Endothelial cell of umbilical vein (primary cell): ENCODE measurements around the gene CDC26. TPM values are rescaled to one million over a fixed set of nuclear protein-coding genes. Genes with fewer than 3 reads are reported as not detected.

ENCODE experiments used
- BruUV-seq: library from RNA; stranded (reverse); fragments of 400-500 nt; replicated peaks from 2 replicates; lab custom pipeline; 2021; lab: Mats Ljungman, UMichigan
- CTCF ChIA-PET: fragments of 300-600, 350-600 bp; sonication (Branson Sonifier 250); formaldehyde crosslinking; loops from one replicate; lab custom pipeline; 2021; ENCODE audit warnings: antibody characterized with exemption, inconsistent platforms; lab: Charles Lee
- POLR2A ChIA-PET: fragments of 300-600, 350-600 bp; sonication (Branson Sonifier 250); formaldehyde crosslinking; loops from one replicate; lab custom pipeline; 2021; ENCODE audit warnings: antibody characterized with exemption, inconsistent platforms; lab: Charles Lee
- DNase-seq: peaks from one replicate; pipeline ENCODE4 v3.0.0-alpha.2; 2011; ENCODE audit warnings: low read depth, low spot score
- FAIRE-seq: peaks from 2 replicates; lab custom pipeline; 2011; peaks lifted over from hg19 to GRCh38; lab: Jason Lieb, UNC
- H2AFZ ChIP-seq: 2 replicates; pipeline ENCODE4 v1.6.0; 2012; ENCODE audit warnings: low read depth, low read length, control low read depth, inconsistent platforms
- H3K27ac ChIP-seq: 2 replicates; pipeline ENCODE4 v1.5.1; 2011; ENCODE audit warnings: low read depth, mild to moderate bottlenecking, control low read depth, low read length, moderate library complexity; ENCODE audit not compliant: insufficient read depth
- H3K27me3 ChIP-seq, 2 experiments: 2 replicates each; pipeline versions ENCODE4 v1.6.0 to v1.6.1; 2011; ENCODE audit warnings: low read length in 2 of 2, mixed read lengths in 1 of 2; ENCODE audit not compliant: control insufficient read depth in 2 of 2, insufficient read depth in 2 of 2
- H3K36me3 ChIP-seq, 2 experiments: 2 replicates in 1 of 2; 3 replicates in 1 of 2; pipeline ENCODE4 v1.5.1; 2011; ENCODE audit warnings: low read length in 2 of 2, mild to moderate bottlenecking in 1 of 2, moderate library complexity in 1 of 2; ENCODE audit not compliant: control insufficient read depth in 2 of 2, insufficient read depth in 2 of 2; ENCODE audit errors: extremely low read depth in 1 of 2
- H3K4me1 ChIP-seq: 3 replicates; pipeline ENCODE4 v1.5.1; 2011; ENCODE audit warnings: mild to moderate bottlenecking, low read length; ENCODE audit not compliant: control insufficient read depth, insufficient read depth; ENCODE audit errors: extremely low read depth
- H3K4me2 ChIP-seq: 2 replicates; pipeline ENCODE4 v1.6.1; 2011; ENCODE audit warnings: low read length, control low read depth, mixed read lengths; ENCODE audit not compliant: insufficient read depth
- H3K4me3 ChIP-seq, 3 experiments: fragments of 200-600 bp in 1 of 3; sonication (generic), shearing (Covaris generic) in 1 of 3; replicated peaks in 1 of 3; 2 replicates each; pipeline ENCODE4 v1.5.1; 2011 to 2016; ENCODE audit warnings: control low read depth in 3 of 3, low read length in 3 of 3, mild to moderate bottlenecking in 2 of 3, inconsistent platforms in 1 of 3, low read depth in 1 of 3, moderate library complexity in 1 of 3; ENCODE audit not compliant: insufficient read depth in 1 of 3
- H3K79me2 ChIP-seq: 2 replicates; pipeline ENCODE4 v1.6.0; 2012; ENCODE audit warnings: low read length, inconsistent platforms; ENCODE audit not compliant: control insufficient read depth, insufficient read depth
- H3K9ac ChIP-seq: replicated peaks from 2 replicates; pipeline ENCODE3; 2011; ENCODE audit warnings: low read length, control low read depth; ENCODE audit not compliant: insufficient read depth; ENCODE audit errors: extremely low read depth
- H3K9me1 ChIP-seq: replicated peaks from 3 replicates; pipeline ENCODE4 v1.6.0; 2011; ENCODE audit warnings: mild to moderate bottlenecking, low read length; ENCODE audit not compliant: control insufficient read depth, insufficient read depth; ENCODE audit errors: extremely low read depth
- H3K9me3 ChIP-seq: replicated peaks from 2 replicates; pipeline ENCODE4 v1.5.1; 2012; ENCODE audit warnings: low read length, inconsistent platforms; ENCODE audit not compliant: control insufficient read depth, insufficient read depth
- H4K20me1 ChIP-seq: replicated peaks from 2 replicates; pipeline ENCODE3; 2011; ENCODE audit warnings: mild to moderate bottlenecking, low read length; ENCODE audit not compliant: control insufficient read depth, insufficient read depth; ENCODE audit errors: extremely low read depth
- EZH2 ChIP-seq: IDR thresholded peaks from 2 replicates; pipeline ENCODE4 v1.6.1; 2012; ENCODE audit warnings: borderline replicate concordance, low read depth, mild to moderate bottlenecking, moderate library complexity, low read length, inconsistent platforms; ENCODE audit not compliant: severe bottlenecking
- FOS ChIP-seq: IDR thresholded peaks from 2 replicates; pipeline ENCODE4 v1.6.1; 2011; ENCODE audit warnings: mild to moderate bottlenecking, low read length, moderate library complexity, borderline replicate concordance; ENCODE audit not compliant: insufficient read depth
- GATA2 ChIP-seq: IDR thresholded peaks from 2 replicates; pipeline ENCODE4 v1.7.0; 2011; ENCODE audit warnings: low read depth, mild to moderate bottlenecking, moderate library complexity, mixed read lengths, low read length; ENCODE audit not compliant: insufficient read length, insufficient read depth
- JUN ChIP-seq: IDR thresholded peaks from 2 replicates; pipeline ENCODE4 v1.6.1; 2011; ENCODE audit warnings: borderline replicate concordance, low read depth; ENCODE audit not compliant: insufficient read length, insufficient read depth
- MYC ChIP-seq: IDR thresholded peaks from one replicate; pipeline ENCODE4 v1.6.1; 2011; ENCODE audit warnings: mild to moderate bottlenecking, low read depth, low read length
- POLR2A ChIP-seq: IDR thresholded peaks from 2 replicates; pipeline ENCODE4 v1.6.1; 2012; ENCODE audit warnings: low read depth, mild to moderate bottlenecking, control low read depth, low read length
- POLR2AphosphoS5 ChIP-seq: IDR thresholded peaks from 2 replicates; pipeline ENCODE4 v1.6.1; 2012; ENCODE audit warnings: low read depth, mild to moderate bottlenecking, control low read depth, low read length, moderate library complexity; ENCODE audit not compliant: insufficient read depth
- dilution Hi-C: fragments of 300-500 bp; cut with MboI; formaldehyde crosslinking; loops from one replicate; pipeline ENCODE4 v1.15.0; 2019; ENCODE audit warnings: low sequenced_read_pairs; ENCODE audit not compliant: extremely low pct_ligation_motif_present
- intact Hi-C: fragments of 100-400 bp; cut with micrococcal nuclease; formaldehyde crosslinking; loops from one replicate; pipeline ENCODE4 v1.10.0; 2022
- polyA plus RNA-seq, 4 experiments: library from polyadenylated mRNA; depleted of rRNA in 3 of 4; stranded (reverse) in 3 of 4; unstranded in 1 of 4; fragments of >200 nt; gene quantifications; 2 replicates each; pipeline versions ENCODE4 v1.2.1 to v1.2.3, GENCODE V29; 2011 to 2012; ENCODE audit warnings: missing spikeins in 1 of 4
- total RNA-seq: library from RNA; stranded (reverse); gene quantifications from 2 replicates; pipeline ENCODE4 v1.2.3, GENCODE V29; 2021
- TF ChIP-seq, protein P1 (sequence below), 2 donors: IDR thresholded peaks; 1 replicate in 1 of 2; 2 replicates in 1 of 2; pipeline ENCODE4 v1.5.1; 2011; ENCODE audit warnings: low read length in 2 of 2, mild to moderate bottlenecking in 2 of 2, moderate library complexity in 2 of 2, control low read depth in 1 of 2, inconsistent platforms in 1 of 2, low read depth in 1 of 2; ENCODE audit not compliant: insufficient read depth in 1 of 2; ENCODE audit errors: extremely low read depth in 1 of 2
- TF ChIP-seq, protein P2 (sequence below): IDR thresholded peaks from 2 replicates; pipeline ENCODE4 v1.6.1; 2011; ENCODE audit not compliant: insufficient read depth, insufficient read length

The CDC26 gene
- total and polyA plus RNA-seq, 2 donors (not counting 3 experiments of a cell fraction or from before 2014, with no cell fraction given), result 25.7 to 36.9 TPM

DNA sequence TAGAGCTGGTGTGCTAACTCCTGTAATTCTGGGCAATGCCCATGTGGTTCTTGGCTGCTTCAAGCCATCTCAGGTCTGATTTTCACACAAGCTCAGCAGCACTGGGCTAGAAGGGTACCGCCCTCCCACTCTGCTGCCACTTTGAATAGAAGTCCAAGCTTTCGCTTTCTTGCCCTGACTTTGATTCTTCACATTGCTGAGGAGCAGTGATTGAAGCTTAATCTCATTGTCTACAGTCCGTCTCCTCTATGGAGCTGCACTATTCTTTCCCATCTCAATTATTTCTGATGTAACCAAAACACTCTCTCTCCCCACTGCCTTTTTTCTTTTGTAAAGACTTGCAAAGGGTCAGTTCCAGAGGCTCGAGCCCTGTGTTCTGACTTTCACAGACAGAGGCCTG is 40.7 kb upstream of the CDC26 start:
- no peak overlapping the region for H3K4me2 ChIP-seq
- ChIA-PET POLR2A (no interaction called here), CTCF (interaction anchor here (0.6 to 0.7 kb wide), 2 partner anchors 278 to 403 kb away, joined by 3 to 4 read pairs; no protein-coding TSS in a partner anchor)
- H3K36me3 ChIP-seq, result no peaks in the 10 kb centered on the region
- no peaks in the 10 kb centered on the region for H3K4me1 ChIP-seq
- no peak for DNase-seq
- no TSS peak for BruUV-seq
- no peak overlapping the region for H3K9ac ChIP-seq
- H3K9me1 ChIP-seq, result no peaks in the 10 kb centered on the region
- no peaks in the 10 kb centered on the region for H4K20me1 ChIP-seq
- TF ChIP-seq FOS (no peak), GATA2 (no peak), POLR2AphosphoS5 (no peak), POLR2A (no peak), MYC (no peak), EZH2 (no peak), JUN (no peak)
- TF ChIP-seq, protein P1, sequence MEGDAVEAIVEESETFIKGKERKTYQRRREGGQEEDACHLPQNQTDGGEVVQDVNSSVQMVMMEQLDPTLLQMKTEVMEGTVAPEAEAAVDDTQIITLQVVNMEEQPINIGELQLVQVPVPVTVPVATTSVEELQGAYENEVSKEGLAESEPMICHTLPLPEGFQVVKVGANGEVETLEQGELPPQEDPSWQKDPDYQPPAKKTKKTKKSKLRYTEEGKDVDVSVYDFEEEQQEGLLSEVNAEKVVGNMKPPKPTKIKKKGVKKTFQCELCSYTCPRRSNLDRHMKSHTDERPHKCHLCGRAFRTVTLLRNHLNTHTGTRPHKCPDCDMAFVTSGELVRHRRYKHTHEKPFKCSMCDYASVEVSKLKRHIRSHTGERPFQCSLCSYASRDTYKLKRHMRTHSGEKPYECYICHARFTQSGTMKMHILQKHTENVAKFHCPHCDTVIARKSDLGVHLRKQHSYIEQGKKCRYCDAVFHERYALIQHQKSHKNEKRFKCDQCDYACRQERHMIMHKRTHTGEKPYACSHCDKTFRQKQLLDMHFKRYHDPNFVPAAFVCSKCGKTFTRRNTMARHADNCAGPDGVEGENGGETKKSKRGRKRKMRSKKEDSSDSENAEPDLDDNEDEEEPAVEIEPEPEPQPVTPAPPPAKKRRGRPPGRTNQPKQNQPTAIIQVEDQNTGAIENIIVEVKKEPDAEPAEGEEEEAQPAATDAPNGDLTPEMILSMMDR (IDR thresholded peaks at IDR 0.05; ENCODE audit: extremely low read depth in 1 of 2, insufficient read depth in 1 of 2, low read depth in 1 of 2, low read length in 2 of 2), result no peak
- TF ChIP-seq, protein P2, sequence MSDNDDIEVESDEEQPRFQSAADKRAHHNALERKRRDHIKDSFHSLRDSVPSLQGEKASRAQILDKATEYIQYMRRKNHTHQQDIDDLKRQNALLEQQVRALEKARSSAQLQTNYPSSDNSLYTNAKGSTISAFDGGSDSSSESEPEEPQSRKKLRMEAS, result no peak
- H3K27me3 ChIP-seq, result peaks cover 2 to 4% of the 10 kb centered on the region in 2 experiments
- intact Hi-C loops (no loop called here), dilution Hi-C loops (no loop called here)
- H3K9me3 ChIP-seq, result no peaks in the 10 kb centered on the region
- H2AFZ ChIP-seq, result no peak overlapping the region
- H3K27ac ChIP-seq, result no peak overlapping the region
- no peak overlapping the region for H3K4me3 ChIP-seq
- no peak for FAIRE-seq
- no peaks in the 10 kb centered on the region for H3K79me2 ChIP-seq
